OCI-LY1 (cell line): ENCODE measurements around the gene PRKG1.

Experiments used
- H2AFZ ChIP-seq: fragments of 200-600 bp; sonication (generic), shearing (Covaris generic); 2 replicates; pipeline ENCODE4 v1.6.0; 2014; ENCODE audit warnings: antibody characterized with exemption, mild to moderate bottlenecking, low read length
- H3F3A ChIP-seq: fragments of 200-600 bp; sonication (generic), shearing (Covaris generic); 2 replicates; pipeline ENCODE4 v1.6.0; 2014; ENCODE audit warnings: mild to moderate bottlenecking, antibody characterized with exemption, low read length, moderate library complexity; ENCODE audit not compliant: insufficient read depth
- H3K27ac ChIP-seq: fragments of 200-600 bp; sonication (generic); 2 replicates; pipeline ENCODE4 v1.5.1; 2014; ENCODE audit warnings: low read length, mixed run types, mild to moderate bottlenecking, low read depth; ENCODE audit not compliant: poor library complexity, severe bottlenecking
- H3K27me3 ChIP-seq: fragments of 200-600 bp; sonication (generic); 2 replicates; pipeline ENCODE4 v1.6.0; 2014; ENCODE audit warnings: antibody characterized with exemption, mild to moderate bottlenecking, low read length, moderate library complexity; ENCODE audit not compliant: insufficient read depth
- H3K36me3 ChIP-seq: fragments of 200-600 bp; sonication (generic); 2 replicates; pipeline ENCODE4 v1.6.1; 2014; ENCODE audit warnings: mild to moderate bottlenecking, antibody characterized with exemption, low read length, moderate library complexity, mixed read lengths; ENCODE audit not compliant: insufficient read depth
- H3K4me1 ChIP-seq: fragments of 200-600 bp; sonication (generic); 2 replicates; pipeline ENCODE4 v1.5.1; 2014; ENCODE audit warnings: mild to moderate bottlenecking, low read length, moderate library complexity; ENCODE audit not compliant: insufficient read depth, severe bottlenecking
- H3K4me2 ChIP-seq: fragments of 200-600 bp; sonication (generic), shearing (Covaris generic); 2 replicates; pipeline ENCODE4 v1.6.1; 2014; ENCODE audit warnings: low read length
- H3K4me3 ChIP-seq: fragments of 200-600 bp; sonication (generic); 2 replicates; pipeline ENCODE4 v1.5.1; 2014; ENCODE audit warnings: low read length, low read depth, mild to moderate bottlenecking, mixed read lengths; ENCODE audit not compliant: poor library complexity, severe bottlenecking
- H3K79me2 ChIP-seq: fragments of 200-600 bp; shearing (Covaris generic); 2 replicates; pipeline ENCODE4 v1.6.1; 2016; ENCODE audit warnings: mixed run types, low read length, mixed read lengths; ENCODE audit not compliant: insufficient read depth
- H3K9ac ChIP-seq: fragments of 200-600 bp; sonication (generic), shearing (Covaris generic); 2 replicates; pipeline ENCODE4 v1.6.1; 2014; ENCODE audit warnings: mild to moderate bottlenecking, low read length, mixed read lengths
- H3K9me2 ChIP-seq: fragments of 200-600 bp; sonication (generic), shearing (Covaris generic); 2 replicates; pipeline ENCODE4 v1.6.1; 2014; ENCODE audit warnings: low read depth, mild to moderate bottlenecking, low read length, mixed read lengths
- H3K9me3 ChIP-seq: fragments of 200-600 bp; shearing (Covaris generic); 2 replicates; pipeline ENCODE4 v1.6.1; 2014; ENCODE audit warnings: low read length, mixed read lengths
- H4K20me1 ChIP-seq: fragments of 200-600 bp; sonication (generic), shearing (Covaris generic); 2 replicates; pipeline ENCODE4 v1.6.0; 2016; ENCODE audit warnings: mild to moderate bottlenecking, low read length; ENCODE audit not compliant: insufficient read depth
- EZH2 ChIP-seq: fragments of 200-600 bp; sonication (generic), shearing (Covaris generic); IDR thresholded peaks from 2 replicates; pipeline ENCODE4 v1.8.0; 2017; ENCODE audit warnings: borderline replicate concordance, mixed run types, mild to moderate bottlenecking, antibody characterized with exemption, low read length, moderate library complexity, mixed read lengths
- TF ChIP-seq, protein P1 (sequence below): fragments of 200-600 bp; sonication (generic), shearing (Covaris generic); IDR thresholded peaks from 2 replicates; pipeline ENCODE4 v1.5.1; 2017; ENCODE audit warnings: mild to moderate bottlenecking, antibody characterized with exemption, low read length, moderate library complexity, mixed read lengths

The PRKG1 gene

DNA sequence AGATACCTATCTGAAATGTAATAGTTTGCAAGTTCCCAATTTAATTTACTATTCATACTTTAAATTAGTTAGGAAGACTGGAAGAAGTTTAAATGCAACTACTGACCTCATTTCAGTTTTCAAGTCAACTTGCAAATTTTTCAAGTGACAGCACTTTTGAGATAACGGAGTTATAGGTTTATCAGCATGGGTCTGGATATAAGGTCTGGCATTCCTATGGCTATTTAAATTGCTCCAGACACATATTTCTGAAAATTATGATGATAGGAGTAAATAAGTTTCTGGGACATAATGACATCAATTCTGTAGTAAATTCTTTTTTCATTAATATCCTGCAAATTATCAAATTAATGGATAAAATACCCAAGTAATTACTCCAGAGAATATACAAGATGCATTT, 251.9 kb downstream of the PRKG1 start:
- Histone ChIP-seq H3K9me3 (no peaks in the 10 kb centered on the region), H3F3A (no peaks in the 10 kb centered on the region), H3K4me3 (no peak overlapping the region), H4K20me1 (no peaks in the 10 kb centered on the region), H3K27me3 (no peaks in the 10 kb centered on the region), H3K36me3 (no peaks in the 10 kb centered on the region), H3K9me2 (no peaks in the 10 kb centered on the region), H3K9ac (no peak overlapping the region), H3K27ac (no peak overlapping the region), H2AFZ (no peak overlapping the region), H3K79me2 (no peaks in the 10 kb centered on the region), H3K4me1 (no peaks in the 10 kb centered on the region), H3K4me2 (no peak overlapping the region)
- no peak for TF ChIP-seq EZH2
- TF ChIP-seq, protein P1, sequence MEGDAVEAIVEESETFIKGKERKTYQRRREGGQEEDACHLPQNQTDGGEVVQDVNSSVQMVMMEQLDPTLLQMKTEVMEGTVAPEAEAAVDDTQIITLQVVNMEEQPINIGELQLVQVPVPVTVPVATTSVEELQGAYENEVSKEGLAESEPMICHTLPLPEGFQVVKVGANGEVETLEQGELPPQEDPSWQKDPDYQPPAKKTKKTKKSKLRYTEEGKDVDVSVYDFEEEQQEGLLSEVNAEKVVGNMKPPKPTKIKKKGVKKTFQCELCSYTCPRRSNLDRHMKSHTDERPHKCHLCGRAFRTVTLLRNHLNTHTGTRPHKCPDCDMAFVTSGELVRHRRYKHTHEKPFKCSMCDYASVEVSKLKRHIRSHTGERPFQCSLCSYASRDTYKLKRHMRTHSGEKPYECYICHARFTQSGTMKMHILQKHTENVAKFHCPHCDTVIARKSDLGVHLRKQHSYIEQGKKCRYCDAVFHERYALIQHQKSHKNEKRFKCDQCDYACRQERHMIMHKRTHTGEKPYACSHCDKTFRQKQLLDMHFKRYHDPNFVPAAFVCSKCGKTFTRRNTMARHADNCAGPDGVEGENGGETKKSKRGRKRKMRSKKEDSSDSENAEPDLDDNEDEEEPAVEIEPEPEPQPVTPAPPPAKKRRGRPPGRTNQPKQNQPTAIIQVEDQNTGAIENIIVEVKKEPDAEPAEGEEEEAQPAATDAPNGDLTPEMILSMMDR: no peak

DNA sequence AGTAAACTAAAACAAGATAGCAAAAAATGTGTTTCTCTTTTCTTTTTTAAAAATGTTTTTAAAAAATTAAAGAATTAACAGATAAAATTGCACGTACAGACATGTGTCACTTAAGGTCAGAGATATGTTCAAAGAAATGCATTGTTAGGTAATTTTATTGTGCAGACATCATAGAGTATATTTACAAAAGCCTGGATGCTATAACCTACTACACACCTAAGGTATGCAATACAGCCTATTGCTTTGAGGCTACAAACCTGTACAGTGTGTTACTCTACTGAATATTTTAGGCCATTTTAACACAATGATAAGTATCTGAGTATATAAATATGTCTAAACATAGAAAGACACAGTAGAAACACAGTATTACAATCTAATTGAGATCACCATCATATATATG, 253.1 kb downstream of the PRKG1 start:
- Histone ChIP-seq H3K9me3 (no peaks in the 10 kb centered on the region), H3K4me3 (no peak overlapping the region), H3K9ac (no peak overlapping the region), H3F3A (no peaks in the 10 kb centered on the region), H3K4me2 (no peak overlapping the region), H3K4me1 (no peaks in the 10 kb centered on the region), H2AFZ (no peak overlapping the region), H3K79me2 (no peaks in the 10 kb centered on the region), H3K27ac (no peak overlapping the region), H3K36me3 (no peaks in the 10 kb centered on the region), H4K20me1 (no peaks in the 10 kb centered on the region), H3K27me3 (no peaks in the 10 kb centered on the region), H3K9me2 (no peaks in the 10 kb centered on the region)
- TF ChIP-seq EZH2: no peak
- TF ChIP-seq, protein P1: no peak

DNA sequence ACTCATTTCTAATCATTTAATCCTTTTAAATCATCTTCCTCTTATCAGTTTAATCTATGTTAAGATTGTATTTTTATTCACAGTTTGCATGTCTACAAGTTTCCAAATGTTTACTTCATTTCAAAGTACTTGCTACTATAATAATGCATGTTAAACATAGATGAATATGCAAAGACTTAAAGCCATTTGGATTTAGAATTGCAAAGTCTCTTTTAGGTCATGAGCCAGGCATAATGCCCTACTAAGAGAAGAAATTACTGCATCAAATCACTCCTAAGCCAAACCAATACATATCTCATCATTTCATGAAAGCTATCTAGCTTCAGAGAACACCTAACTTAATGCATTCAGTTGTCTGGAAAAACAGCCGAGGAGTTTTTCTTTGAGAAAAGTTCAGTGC, 266.1 kb downstream of the PRKG1 start:
- no peaks in the 10 kb centered on the region for H3F3A ChIP-seq
- no peaks in the 10 kb centered on the region for H3K4me1 ChIP-seq
- H3K4me2 ChIP-seq: no peak overlapping the region
- no peak overlapping the region for H3K27ac ChIP-seq
- no peaks in the 10 kb centered on the region for H3K79me2 ChIP-seq
- TF ChIP-seq EZH2: no peak
- TF ChIP-seq, protein P1: no peak
- no peaks in the 10 kb centered on the region for H3K9me2 ChIP-seq
- H3K9me3 ChIP-seq: no peaks in the 10 kb centered on the region
- H3K27me3 ChIP-seq: no peaks in the 10 kb centered on the region
- no peaks in the 10 kb centered on the region for H4K20me1 ChIP-seq
- no peaks in the 10 kb centered on the region for H3K36me3 ChIP-seq
- no peak overlapping the region for H2AFZ ChIP-seq
- no peak overlapping the region for H3K4me3 ChIP-seq
- no peak overlapping the region for H3K9ac ChIP-seq
